HEK293 (cell line): ENCODE measurements around the gene ZSCAN25.

Source experiments
- KLF1 ChIP-seq: fragments of 450-650 bp; formaldehyde crosslinking; IDR thresholded peaks from 2 replicates; pipeline ENCODE4 v1.5.1; 2016; ENCODE audit warnings: missing biosample characterization, missing genetic modification characterization
- REPIN1 ChIP-seq: fragments of 450-650 bp; formaldehyde crosslinking; IDR thresholded peaks from 2 replicates; pipeline ENCODE4 v1.5.1; 2017; ENCODE audit warnings: missing biosample characterization, missing genetic modification characterization, low read depth
- SCRT2 ChIP-seq: fragments of 450-650 bp; formaldehyde crosslinking; IDR thresholded peaks from 2 replicates; pipeline ENCODE4 v1.5.1; 2016; ENCODE audit warnings: missing biosample characterization, missing genetic modification characterization
- TCF7L2 ChIP-seq: IDR thresholded peaks from 2 replicates; pipeline ENCODE4 v1.6.1; 2011; ENCODE audit warnings: low read depth, mild to moderate bottlenecking, inconsistent platforms, low read length, moderate library complexity, borderline replicate concordance
- ZBTB20 ChIP-seq: fragments of 450-650 bp; formaldehyde crosslinking; IDR thresholded peaks from 2 replicates; pipeline ENCODE4 v1.5.1; 2016; ENCODE audit warnings: missing biosample characterization, missing genetic modification characterization
- ZNF133 ChIP-seq: fragments of 450-650 bp; formaldehyde crosslinking; IDR thresholded peaks from 2 replicates; pipeline ENCODE4 v1.5.1; 2016; ENCODE audit warnings: missing biosample characterization, missing genetic modification characterization
- ZNF155 ChIP-seq: fragments of 450-650 bp; formaldehyde crosslinking; IDR thresholded peaks from 2 replicates; pipeline ENCODE4 v1.5.1; 2016; ENCODE audit warnings: missing biosample characterization, missing genetic modification characterization
- ZNF548 ChIP-seq: fragments of 450-650 bp; formaldehyde crosslinking; IDR thresholded peaks from 2 replicates; pipeline ENCODE4 v1.5.1; 2016; ENCODE audit warnings: missing biosample characterization, missing genetic modification characterization
- TF ChIP-seq, protein P1 (sequence below): fragments of 450-650 bp; formaldehyde crosslinking; IDR thresholded peaks from 2 replicates; pipeline ENCODE4 v1.5.1; 2016; ENCODE audit warnings: missing biosample characterization, missing genetic modification characterization
- TF ChIP-seq, protein P2 (sequence below): fragments of 450-650 bp; formaldehyde crosslinking; IDR thresholded peaks from 2 replicates; pipeline ENCODE4 v1.5.1; 2016; ENCODE audit warnings: missing biosample characterization, missing genetic modification characterization, low read depth
- TF ChIP-seq, protein P3 (sequence below): fragments of 450-650 bp; formaldehyde crosslinking; IDR thresholded peaks from 2 replicates; pipeline ENCODE4 v1.5.1; 2016; ENCODE audit warnings: missing biosample characterization, missing genetic modification characterization
- TF ChIP-seq, protein P4 (sequence below): fragments of 450-650 bp; formaldehyde crosslinking; IDR thresholded peaks from 2 replicates; pipeline ENCODE4 v1.5.1; 2016; ENCODE audit warnings: missing biosample characterization, missing genetic modification characterization

DNA sequence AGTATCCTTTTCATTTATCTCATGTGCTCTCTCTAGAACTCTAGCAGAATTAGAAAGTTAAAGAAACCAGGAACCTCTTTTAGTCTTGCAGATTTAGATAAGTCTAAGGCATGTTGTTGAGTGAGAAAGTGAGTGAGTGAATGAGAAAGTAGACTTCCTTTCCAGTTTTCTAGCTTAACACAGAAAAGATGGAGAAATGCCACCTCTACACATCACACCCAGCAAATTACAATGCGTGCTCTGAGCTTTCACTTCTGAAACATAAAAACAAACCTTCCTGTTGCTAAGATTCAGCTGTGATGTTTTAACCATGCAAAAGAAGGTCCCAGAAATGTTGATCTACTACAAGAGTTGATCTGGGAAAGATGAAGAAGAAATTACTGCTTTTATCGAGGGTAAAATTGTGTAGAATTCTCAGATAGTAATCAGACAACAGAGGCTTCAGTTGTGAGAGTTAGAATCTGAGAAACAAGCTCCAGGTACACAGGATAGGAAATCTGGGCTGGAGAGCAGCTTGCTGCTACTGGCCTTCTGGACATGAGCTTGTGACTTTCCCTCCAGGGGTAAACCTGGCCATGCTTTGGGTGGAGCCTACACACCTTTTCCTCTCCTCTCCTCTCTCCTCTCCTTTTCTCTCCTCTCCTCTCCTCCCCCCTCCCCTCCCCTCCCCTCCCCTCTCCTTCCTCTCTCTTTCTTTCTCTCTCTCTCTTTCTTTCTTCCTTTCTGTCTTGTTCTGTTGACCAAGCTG is 58.4 kb downstream of the ZSCAN25 start:
- no peak for TF ChIP-seq ZBTB20 (tag by site-specific recombination)
- TF ChIP-seq, protein P1, sequence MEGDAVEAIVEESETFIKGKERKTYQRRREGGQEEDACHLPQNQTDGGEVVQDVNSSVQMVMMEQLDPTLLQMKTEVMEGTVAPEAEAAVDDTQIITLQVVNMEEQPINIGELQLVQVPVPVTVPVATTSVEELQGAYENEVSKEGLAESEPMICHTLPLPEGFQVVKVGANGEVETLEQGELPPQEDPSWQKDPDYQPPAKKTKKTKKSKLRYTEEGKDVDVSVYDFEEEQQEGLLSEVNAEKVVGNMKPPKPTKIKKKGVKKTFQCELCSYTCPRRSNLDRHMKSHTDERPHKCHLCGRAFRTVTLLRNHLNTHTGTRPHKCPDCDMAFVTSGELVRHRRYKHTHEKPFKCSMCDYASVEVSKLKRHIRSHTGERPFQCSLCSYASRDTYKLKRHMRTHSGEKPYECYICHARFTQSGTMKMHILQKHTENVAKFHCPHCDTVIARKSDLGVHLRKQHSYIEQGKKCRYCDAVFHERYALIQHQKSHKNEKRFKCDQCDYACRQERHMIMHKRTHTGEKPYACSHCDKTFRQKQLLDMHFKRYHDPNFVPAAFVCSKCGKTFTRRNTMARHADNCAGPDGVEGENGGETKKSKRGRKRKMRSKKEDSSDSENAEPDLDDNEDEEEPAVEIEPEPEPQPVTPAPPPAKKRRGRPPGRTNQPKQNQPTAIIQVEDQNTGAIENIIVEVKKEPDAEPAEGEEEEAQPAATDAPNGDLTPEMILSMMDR (tag by site-specific recombination): no peak
- no peak for TF ChIP-seq KLF1 (tag by site-specific recombination)
- TF ChIP-seq SCRT2 (tag by site-specific recombination): no peak
- TF ChIP-seq TCF7L2: no peak
- no peak for TF ChIP-seq ZNF155
- TF ChIP-seq ZNF548 (tag by site-specific recombination): no peak
- TF ChIP-seq REPIN1 (tag by site-specific recombination): no peak
- TF ChIP-seq, protein P2, sequence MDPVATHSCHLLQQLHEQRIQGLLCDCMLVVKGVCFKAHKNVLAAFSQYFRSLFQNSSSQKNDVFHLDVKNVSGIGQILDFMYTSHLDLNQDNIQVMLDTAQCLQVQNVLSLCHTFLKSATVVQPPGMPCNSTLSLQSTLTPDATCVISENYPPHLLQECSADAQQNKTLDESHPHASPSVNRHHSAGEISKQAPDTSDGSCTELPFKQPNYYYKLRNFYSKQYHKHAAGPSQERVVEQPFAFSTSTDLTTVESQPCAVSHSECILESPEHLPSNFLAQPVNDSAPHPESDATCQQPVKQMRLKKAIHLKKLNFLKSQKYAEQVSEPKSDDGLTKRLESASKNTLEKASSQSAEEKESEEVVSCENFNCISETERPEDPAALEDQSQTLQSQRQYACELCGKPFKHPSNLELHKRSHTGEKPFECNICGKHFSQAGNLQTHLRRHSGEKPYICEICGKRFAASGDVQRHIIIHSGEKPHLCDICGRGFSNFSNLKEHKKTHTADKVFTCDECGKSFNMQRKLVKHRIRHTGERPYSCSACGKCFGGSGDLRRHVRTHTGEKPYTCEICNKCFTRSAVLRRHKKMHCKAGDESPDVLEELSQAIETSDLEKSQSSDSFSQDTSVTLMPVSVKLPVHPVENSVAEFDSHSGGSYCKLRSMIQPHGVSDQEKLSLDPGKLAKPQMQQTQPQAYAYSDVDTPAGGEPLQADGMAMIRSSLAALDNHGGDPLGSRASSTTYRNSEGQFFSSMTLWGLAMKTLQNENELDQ (tag by site-specific recombination): no peak
- TF ChIP-seq ZNF133 (tag by site-specific recombination): no peak
- TF ChIP-seq, protein P3, sequence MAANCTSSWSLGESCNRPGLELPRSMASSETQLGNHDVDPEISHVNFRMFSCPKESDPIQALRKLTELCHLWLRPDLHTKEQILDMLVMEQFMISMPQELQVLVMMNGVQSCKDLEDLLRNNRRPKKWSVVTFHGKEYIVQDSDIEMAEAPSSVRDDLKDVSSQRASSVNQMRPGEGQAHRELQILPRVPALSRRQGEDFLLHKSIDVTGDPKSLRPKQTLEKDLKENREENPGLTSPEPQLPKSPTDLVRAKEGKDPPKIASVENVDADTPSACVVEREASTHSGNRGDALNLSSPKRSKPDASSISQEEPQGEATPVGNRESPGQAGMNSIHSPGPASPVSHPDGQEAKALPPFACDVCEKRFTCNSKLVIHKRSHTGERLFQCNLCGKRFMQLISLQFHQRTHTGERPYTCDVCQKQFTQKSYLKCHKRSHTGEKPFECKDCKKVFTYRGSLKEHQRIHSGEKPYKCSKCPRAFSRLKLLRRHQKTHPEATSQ (tag by site-specific recombination): no peak
- TF ChIP-seq, protein P4, sequence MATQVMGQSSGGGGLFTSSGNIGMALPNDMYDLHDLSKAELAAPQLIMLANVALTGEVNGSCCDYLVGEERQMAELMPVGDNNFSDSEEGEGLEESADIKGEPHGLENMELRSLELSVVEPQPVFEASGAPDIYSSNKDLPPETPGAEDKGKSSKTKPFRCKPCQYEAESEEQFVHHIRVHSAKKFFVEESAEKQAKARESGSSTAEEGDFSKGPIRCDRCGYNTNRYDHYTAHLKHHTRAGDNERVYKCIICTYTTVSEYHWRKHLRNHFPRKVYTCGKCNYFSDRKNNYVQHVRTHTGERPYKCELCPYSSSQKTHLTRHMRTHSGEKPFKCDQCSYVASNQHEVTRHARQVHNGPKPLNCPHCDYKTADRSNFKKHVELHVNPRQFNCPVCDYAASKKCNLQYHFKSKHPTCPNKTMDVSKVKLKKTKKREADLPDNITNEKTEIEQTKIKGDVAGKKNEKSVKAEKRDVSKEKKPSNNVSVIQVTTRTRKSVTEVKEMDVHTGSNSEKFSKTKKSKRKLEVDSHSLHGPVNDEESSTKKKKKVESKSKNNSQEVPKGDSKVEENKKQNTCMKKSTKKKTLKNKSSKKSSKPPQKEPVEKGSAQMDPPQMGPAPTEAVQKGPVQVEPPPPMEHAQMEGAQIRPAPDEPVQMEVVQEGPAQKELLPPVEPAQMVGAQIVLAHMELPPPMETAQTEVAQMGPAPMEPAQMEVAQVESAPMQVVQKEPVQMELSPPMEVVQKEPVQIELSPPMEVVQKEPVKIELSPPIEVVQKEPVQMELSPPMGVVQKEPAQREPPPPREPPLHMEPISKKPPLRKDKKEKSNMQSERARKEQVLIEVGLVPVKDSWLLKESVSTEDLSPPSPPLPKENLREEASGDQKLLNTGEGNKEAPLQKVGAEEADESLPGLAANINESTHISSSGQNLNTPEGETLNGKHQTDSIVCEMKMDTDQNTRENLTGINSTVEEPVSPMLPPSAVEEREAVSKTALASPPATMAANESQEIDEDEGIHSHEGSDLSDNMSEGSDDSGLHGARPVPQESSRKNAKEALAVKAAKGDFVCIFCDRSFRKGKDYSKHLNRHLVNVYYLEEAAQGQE (tag by site-specific recombination): no peak
